ENCODE measurements around the gene AANAT.

The AANAT gene

DNA sequence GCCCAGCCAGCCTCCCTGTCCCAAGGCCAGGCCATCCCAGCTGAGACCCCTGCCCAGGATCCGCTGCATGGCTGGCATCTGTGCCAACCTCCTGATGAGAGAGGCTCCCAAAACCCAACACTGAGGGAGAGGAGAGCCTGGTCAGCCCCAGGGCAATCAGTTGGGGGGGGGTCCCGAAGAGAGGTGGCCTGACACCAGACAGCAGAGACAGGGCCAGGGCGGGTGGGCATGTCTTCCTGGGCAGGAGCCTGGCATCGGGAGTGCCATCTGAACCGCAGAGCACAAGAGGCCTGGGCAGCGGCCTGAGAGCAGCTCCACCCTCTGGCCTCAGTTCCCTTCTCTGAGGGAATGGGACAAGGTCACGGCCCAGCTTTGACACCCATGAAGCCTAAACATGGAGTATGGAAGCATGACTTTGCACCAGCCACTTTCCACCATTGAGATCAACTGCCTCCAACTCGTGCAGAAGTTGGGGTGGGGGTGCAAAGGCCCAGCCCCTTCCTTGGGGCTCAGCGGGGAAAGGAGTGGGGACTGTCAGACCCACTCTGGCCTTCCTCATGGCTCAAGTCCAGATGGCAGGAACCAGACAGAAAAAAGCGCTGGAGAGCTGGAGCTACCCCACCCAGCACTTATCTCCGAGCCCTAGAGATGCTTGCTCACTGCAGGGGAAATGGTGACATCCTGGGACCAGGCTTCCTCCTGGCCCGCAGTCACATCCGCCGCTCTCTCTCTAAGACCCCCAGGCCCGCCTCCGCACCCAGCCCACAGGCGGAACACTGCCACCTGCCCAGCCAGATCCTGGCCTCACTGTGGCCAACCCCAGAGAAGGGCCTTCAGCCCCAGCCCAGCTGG is 24.1 kb downstream of the AANAT start:
- no peak for DNase-seq

DNA sequence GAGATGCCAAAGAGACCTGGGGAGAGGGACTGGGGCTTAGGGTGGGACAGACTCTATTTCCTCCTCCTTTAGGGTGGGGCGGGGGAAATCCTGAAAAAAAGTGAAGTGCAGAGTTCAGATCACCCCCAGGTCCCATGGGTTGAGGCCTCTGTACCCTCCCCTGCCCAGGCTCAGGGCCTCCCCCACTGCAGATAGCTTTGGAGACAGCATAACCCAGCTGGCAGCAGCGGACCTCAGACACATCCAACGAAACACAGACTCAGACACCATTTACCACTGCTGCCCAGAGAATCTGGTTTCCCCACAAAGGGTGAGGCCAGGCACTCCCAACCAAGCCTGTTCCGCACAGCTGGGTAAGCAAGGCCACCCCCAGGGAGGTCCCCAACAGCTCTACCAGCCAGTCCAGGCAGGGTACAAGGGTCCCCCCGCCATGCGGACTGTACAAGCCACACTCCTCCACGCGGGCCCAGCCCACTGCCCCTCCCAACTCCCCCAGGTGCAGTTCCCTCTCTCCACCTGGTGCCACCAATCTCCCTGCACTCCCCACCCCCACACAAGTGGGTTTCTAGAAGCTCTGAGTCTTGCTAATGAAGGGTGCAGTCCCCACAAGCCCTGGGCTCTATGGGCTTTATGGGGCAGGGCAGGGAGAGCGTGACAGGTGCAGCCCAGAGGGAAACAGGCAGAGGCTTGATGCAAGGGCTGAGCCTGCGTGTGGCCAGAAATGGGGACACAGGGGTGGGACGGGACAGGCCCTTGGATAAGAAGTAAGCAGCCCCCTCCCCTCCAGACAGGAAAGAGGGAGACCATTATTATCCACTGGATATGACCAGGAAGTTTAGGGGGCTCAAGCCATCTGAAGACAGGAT is 25.0 kb downstream of the AANAT start:
- no peak for DNase-seq

- no peak for DNase-seq
Observed at GRCh38 chr17:76492989-76493501, 25.6 kb downstream of the AANAT start.

DNA sequence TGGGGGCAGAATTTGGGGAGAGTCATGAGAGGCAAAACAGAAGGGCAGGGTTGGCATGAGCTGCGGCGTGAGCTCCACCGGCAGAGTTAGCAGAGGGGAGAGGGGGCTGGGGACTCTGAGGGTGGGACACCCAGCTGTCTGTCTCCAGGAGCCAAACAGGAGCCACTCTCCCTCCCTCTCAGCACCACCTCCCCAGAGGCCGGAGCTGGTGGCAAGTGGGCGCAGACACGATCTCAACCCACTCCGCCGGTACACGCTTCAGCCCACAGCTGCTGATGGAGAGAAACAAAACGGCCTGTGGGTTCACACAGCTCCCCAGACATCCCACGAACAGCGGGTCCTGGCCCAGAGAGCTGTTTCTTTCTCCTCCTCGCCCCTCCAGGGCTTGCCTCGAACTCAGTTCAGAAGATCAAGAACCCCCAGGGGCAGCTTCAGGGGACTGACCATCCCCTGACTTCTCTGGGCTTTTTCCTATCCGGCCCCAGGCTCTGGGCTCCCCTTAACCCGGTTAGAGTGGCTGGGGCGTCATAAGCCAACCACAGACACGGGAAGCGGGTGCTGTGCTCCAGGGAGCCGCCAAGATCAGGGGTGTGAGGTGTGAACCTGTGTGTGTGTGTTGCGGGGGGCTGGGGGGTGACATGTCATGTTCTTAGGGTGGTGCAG is 26.2 kb downstream of the AANAT start:
- DNase-seq, result no peak

DNA sequence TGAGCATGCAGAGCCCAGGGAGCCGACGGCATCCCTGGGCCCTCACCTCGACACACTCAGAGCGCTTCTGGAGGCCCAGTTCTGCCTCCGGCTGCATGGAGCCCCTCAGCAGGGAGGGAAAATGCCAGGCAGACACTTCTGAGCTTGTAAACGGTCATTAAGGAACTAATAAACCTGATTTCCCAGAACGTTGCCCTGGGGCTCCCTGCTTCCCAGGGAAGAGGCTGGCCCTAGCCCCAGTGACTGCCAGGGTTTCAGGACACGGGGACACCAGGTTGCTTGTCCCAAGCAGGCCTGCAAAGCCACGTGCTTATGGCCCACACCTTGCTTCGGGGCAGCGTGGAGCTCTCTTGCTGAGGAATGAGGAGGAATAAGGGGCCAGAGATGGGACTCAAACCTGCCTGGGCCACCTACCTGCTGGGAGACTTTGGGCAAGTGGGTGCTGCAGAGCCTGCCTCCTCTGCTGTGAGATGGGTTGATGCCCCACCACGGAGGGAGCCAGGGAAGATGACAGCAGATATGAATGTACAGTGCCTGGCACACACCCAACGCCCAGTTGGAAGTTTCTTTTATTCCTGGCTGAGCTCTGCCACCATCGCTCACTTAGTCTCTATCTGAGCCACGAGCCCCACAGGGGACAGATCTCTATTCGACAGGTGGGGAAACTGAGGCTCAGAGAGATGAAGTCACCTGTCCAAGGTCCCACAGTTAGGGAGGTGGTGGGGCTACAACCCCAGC is 28.4 kb downstream of the AANAT start:
- DNase-seq, result no peak

DNA sequence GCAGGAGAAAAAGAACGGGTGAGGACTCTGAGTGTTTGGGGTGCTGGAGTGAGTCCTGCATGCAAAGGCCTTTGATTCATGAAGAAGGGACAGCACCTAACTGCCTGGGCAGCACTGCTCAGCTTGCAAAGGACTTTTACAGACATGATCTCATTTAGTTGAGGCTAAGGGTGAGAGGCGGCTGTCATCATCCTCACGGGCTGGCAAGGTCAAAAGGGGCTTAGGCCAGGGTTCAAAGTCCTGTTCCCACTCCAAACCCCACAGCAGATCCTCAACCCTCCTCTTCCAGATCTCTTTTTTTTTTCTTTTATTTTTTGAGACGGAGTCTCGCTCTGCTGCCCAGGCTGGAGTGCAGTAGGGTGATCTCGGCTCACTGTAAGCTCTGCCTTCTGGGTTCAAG is 29.1 kb downstream of the AANAT start:
- DNase-seq, result no peak

DNA sequence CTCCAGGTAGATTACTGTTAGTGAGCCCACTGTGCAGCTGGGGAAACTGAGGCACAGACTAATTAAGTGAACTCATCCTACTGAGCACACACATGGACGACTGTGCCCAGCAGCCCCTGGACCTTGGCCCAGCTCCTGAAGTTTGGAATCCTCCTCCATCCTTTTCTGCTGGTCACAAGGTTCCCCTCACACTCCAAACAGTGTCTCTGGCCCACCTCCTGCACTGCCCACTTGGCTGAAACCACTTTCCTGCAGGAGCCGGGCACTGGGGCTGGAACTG is 30.2 kb downstream of the AANAT start:
- no peak for DNase-seq

DNA sequence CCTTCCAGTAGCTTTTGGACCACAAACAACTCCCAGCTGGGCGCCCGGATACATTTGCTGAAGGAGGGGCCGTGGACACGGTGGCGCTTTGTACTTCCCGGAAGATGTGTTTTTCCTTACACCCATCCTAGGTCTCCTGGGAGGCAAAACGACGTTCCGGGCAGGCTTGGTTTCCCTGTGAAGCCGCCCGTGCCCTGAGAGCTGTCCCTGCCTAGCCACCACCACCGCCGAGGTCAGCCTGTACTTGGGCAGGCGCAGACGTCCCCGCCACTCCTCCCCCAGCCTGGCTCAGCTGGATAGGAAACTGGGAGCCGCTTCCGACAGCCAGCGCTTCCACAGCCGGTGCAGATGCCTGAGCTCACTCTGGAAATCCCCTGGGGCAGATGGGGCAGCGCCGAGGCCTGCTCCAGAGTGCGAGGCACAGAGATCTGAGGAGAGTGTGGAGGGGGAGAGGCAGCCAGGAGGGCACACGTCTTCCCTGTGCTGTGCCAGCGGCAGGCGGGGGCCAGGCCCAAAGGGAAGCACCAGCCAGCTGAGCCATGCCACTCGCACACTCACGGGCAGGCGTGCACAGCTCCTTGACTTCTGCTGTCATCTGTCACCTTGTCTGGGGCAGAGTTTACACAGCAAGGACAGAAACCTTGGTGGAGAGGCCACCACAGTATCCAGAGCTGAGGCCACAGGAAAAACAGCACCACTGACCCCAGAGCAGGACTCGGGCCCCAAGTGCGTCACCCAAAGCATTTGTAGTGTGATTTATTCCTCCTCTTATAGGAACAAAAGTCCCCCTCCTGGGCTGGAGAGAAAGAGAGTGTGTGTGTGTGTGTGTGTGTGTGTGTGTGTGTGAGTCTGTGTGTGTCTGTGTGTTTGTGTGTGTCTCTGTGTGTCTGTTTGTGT is 30.8 kb downstream of the AANAT start:
- no peak for DNase-seq

DNA sequence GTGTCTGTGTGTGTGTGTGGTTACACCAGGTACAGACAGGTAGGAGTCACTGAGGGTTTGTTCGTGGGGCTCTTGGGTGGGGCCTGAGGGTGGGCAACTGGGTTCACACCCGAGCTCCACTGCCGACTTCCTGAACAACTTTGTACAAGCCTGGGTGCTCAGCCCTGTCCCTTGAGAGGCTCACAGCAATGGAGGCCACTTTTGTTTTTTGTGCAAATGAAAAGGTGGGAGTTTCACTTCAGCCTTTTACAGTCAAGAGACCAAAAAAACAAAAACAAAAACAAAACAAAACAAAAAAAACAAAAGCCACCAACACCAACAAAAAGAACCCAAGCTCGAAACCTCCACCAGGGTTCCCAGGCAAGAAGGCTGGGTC is 31.5 kb downstream of the AANAT start:
- DNase-seq, result no peak

DNA sequence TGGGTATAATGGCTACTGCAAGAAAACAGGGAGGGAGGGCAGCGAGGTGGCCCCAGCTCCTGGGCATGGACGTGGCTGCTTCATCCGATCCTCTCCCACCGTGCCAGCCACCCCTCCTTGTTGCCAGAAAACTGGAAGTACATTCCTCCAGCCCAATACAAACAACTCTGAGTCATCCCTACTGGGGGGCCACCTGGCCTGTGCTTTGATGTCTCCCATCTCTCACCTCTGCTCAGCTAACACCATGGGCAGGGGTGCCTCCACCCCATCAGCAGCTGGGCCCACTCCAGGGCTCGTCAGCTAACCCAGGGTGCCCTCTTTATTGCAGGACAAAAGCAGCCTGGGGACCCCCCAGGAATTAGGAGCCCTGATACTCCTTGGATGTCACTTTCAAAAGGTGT is 31.9 kb downstream of the AANAT start:
- no peak for DNase-seq

DNA sequence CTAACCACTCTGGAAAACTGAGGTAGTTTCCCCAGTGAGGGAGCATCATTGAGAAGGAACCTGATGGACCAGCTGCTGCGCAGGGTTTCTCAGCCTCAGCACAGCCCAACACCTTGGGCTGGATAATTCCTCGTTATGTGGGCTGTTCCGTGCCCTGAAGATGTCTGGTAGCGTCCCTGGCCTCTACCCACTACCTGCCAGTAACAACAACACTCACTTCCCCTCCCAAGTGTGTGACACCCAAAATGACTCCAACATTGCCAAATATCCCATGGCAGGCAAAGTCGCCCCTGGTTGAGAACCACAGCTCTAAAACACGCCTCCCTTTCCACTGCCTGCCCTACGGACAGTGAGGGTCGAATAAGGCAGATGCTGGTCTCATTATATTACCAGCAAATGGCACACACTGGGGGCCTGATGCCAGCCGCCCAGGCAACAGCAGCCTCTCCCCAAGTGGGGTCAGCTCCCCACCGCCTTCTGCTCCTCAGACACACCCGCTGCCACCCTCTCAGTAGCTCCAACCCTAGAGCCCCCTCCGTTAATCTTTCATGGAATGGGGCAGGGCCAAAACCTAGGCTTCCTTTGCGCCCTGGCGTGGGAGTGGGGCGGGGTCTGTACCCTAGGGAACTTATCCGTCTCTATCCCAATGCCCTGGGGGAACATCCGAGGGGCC is 32.8 kb downstream of the AANAT start:
- DNase-seq, result no peak

GRCh38 chr17:76500747-76501017 is 33.3 kb downstream of the AANAT start:
- DNase-seq, result no peak

GRCh38 chr17:76501018-76501826 is 33.8 kb downstream of the AANAT start, which contains the start of gene RHBDF2:
RHBDF2 (minus strand) TSS chr17:76501423; CDS start chr17:76481524, 19,899 bp downstream.
- DNase-seq, result peak; percentile 91

DNA sequence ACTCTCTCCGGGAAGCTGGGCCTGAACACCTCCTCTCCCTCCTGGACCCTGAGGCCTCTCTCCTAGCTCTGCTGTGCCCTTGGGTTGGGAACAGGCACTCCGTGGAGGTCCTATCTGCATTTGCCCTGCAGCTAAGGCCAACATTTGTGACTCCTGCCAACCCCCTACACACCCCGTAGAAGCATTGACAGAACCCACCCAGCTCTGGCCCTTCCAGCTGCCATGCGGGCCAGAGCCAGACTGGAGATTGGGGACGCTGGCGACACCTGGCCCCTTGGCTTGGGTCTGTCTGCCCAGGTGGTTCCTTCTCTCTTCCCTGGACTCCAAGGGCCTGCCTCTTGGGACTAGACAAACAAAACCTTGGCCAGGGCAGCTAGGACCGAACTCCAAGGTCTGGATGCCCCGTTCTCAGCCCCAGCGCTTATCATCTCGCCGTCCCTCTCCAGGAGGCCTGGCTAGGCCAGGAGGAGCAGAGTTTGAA is 34.5 kb downstream of the AANAT start:
- no peak for DNase-seq

GRCh38 chr17:76502341-76503211 is 35.2 kb downstream of the AANAT start:
- DNase-seq, result no peak

- no peak for DNase-seq
Observed at GRCh38 chr17:76504117-76504516, 36.7 kb downstream of the AANAT start.

DNA sequence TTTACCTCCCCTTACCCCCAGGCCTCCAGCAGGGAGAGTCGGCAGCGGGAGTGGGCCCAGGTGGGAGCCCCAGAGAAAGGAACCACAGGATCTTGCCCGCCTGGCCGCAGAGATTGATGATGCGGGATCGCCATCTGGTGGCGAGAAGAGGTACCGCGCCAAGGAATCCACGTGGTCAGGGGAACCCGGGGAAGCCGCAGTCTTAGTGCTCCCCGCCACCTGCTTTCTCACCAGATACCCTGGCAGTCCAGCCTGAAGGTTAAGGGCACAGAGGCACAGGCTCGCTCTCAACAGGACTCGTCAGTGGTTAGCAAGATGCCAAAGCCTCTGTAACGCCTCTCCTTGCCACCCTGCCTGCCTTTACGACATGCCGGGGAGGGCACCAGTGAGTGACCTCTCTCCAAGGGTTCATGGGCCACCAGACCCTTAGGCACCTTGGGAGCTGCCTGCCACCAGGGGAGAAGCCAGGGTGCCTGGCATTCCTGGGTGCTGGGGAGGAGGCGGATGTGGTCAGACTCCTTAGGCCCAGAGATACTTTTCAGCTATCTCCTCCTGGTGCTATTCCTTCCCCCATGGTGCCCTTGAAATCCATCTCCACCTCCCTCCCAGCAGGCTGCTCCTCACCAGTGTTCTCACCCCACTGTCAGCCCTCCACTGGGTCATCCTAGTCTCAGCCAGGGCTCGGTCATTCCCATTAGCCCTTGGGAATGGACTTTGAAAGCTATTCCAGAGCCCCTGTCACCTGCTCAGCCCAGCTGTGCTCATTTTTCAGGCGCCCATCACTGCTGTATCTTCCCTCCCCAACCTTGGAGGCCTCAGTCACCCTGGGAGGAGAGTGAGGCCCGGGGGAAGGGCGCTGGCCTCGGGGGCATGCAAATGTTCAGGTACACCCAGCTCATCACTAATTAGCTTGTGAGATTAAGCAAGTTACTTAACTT is 39.3 kb downstream of the AANAT start:
- peak; percentile 84 for DNase-seq

All from effector CD8-positive, alpha-beta T cell (primary cell).